ENCODE data around the gene EHD2.
"Not testable (repeated sequence)": the region's sequence is repeated elsewhere in the genome, so short reads cannot be mapped to it uniquely, and the experiment has no call there.

The EHD2 gene

GRCh38 chr19:47776568-47776967 lies 63.3 kb downstream of the EHD2 start:
- no peak for DNase-seq

- DNase-seq, result not testable (repeated sequence)
Measured at GRCh38 chr19:47777245-47778048, 64.2 kb downstream of the EHD2 start.

- peak; percentile 85 for DNase-seq
Measured at GRCh38 chr19:47778049-47778953, 65.1 kb downstream of the EHD2 start, which contains the start of gene SELENOW. Gene SELENOW (plus strand): TSS chr19:47778703. CDS start chr19:47778786, 83 bp downstream.

- DNase-seq, result peak; percentile 22
Measured at GRCh38 chr19:47778954-47779351, 65.7 kb downstream of the EHD2 start.

GRCh38 chr19:47779524-47780214 lies 66.4 kb downstream of the EHD2 start:
- DNase-seq, result no peak

- DNase-seq, result no peak
Measured at GRCh38 chr19:47780215-47780551, 67.0 kb downstream of the EHD2 start.

- no peak for DNase-seq
Measured at GRCh38 chr19:47781590-47782262, 68.5 kb downstream of the EHD2 start.

GRCh38 chr19:47786566-47786965 lies 73.3 kb downstream of the EHD2 start:
- DNase-seq, result no peak

- not testable (repeated sequence) for DNase-seq
Measured at GRCh38 chr19:47787307-47787706, 74.1 kb downstream of the EHD2 start.

GRCh38 chr19:47789811-47790210 lies 76.6 kb downstream of the EHD2 start:
- DNase-seq, result not testable (repeated sequence)

GRCh38 chr19:47790398-47790814 lies 77.2 kb downstream of the EHD2 start:
- DNase-seq, result peak; percentile 78

- DNase-seq, result no peak
Measured at GRCh38 chr19:47792616-47793015, 79.4 kb downstream of the EHD2 start.

Measured in CD4-positive, alpha-beta T cell treated with Interleukin-21 for 1 hour (primary cell).